Measurements from ENCODE around the gene MED26.

Gene MED26

GRCh38 chr19:16650821-16651220 is 22.8 kb upstream of the MED26 start:
- H3K36me3 ChIP-seq: peaks cover 91% of the 10 kb centered on the region
- peaks cover 90% of the 10 kb centered on the region for H4K20me1 ChIP-seq
- H3K27ac ChIP-seq: no peak overlapping the region
- no peak overlapping the region; the same call in 1 of the 2 replicates for H3K9ac ChIP-seq
- no peaks in the 10 kb centered on the region for H3K9me3 ChIP-seq
- no peak for TF ChIP-seq Cebpa-rat (IDR thresholded peaks at IDR 0.05)
- H3K4me2 ChIP-seq: peak overlapping the region; percentile 48
- peaks cover 31% of the 10 kb centered on the region for H3K4me1 ChIP-seq
- H3K4me3 ChIP-seq: no peak overlapping the region
- H3K27me3 ChIP-seq: no peaks in the 10 kb centered on the region

- Histone ChIP-seq H3K36me3 (peaks cover 91% of the 10 kb centered on the region), H3K9me3 (no peaks in the 10 kb centered on the region), H3K9ac (no peak overlapping the region; the same call in 1 of the 2 replicates), H3K4me1 (peaks cover 29% of the 10 kb centered on the region), H3K4me3 (no peak overlapping the region), H3K27me3 (no peaks in the 10 kb centered on the region), H3K4me2 (peak overlapping the region; percentile 48), H4K20me1 (peaks cover 90% of the 10 kb centered on the region), H3K27ac (no peak overlapping the region)
- TF ChIP-seq Cebpa-rat (IDR thresholded peaks at IDR 0.05): no peak
Observed at GRCh38 chr19:16649734-16650133, 21.7 kb upstream of the MED26 start.

GRCh38 chr19:16645140-16645539 is 17.1 kb upstream of the MED26 start:
- peaks cover 89% of the 10 kb centered on the region for H4K20me1 ChIP-seq
- peaks cover 12% of the 10 kb centered on the region for H3K4me1 ChIP-seq
- H3K36me3 ChIP-seq: peaks cover 93% of the 10 kb centered on the region
- H3K27me3 ChIP-seq: no peaks in the 10 kb centered on the region
- H3K4me2 ChIP-seq: no peak overlapping the region
- no peak overlapping the region for H3K27ac ChIP-seq
- H3K4me3 ChIP-seq: no peak overlapping the region
- TF ChIP-seq Cebpa-rat (IDR thresholded peaks at IDR 0.05): no peak
- H3K9me3 ChIP-seq: no peaks in the 10 kb centered on the region
- H3K9ac ChIP-seq: no peak overlapping the region

GRCh38 chr19:16641695-16642094 is 13.7 kb upstream of the MED26 start:
- Histone ChIP-seq H3K4me2 (no peak overlapping the region), H3K9ac (no peak overlapping the region), H3K36me3 (peaks cover 99% of the 10 kb centered on the region)

GRCh38 chr19:16640951-16641350 is 12.9 kb upstream of the MED26 start:
- Histone ChIP-seq H3K9ac (no peak overlapping the region), H3K27me3 (no peaks in the 10 kb centered on the region), H4K20me1 (peaks cover 98% of the 10 kb centered on the region), H3K9me3 (no peaks in the 10 kb centered on the region), H3K4me1 (peaks cover 21% of the 10 kb centered on the region), H3K4me3 (no peak overlapping the region), H3K36me3 (peaks cover 99% of the 10 kb centered on the region), H3K4me2 (no peak overlapping the region), H3K27ac (no peak overlapping the region)
- no peak for TF ChIP-seq Cebpa-rat (IDR thresholded peaks at IDR 0.05)

More at GRCh38 chr19:16641695-16642094, 13.7 kb upstream of the MED26 start:
- Histone ChIP-seq H3K4me3 (no peak overlapping the region), H3K9me3 (no peaks in the 10 kb centered on the region), H3K27ac (no peak overlapping the region), H4K20me1 (peaks cover 97% of the 10 kb centered on the region), H3K4me1 (peaks cover 21% of the 10 kb centered on the region), H3K27me3 (no peaks in the 10 kb centered on the region)
- no peak for TF ChIP-seq Cebpa-rat (IDR thresholded peaks at IDR 0.05)

GRCh38 chr19:16638666-16639065 is 10.7 kb upstream of the MED26 start:
- Histone ChIP-seq H4K20me1 (peaks cover 99% of the 10 kb centered on the region), H3K27me3 (no peaks in the 10 kb centered on the region), H3K4me3 (no peak overlapping the region), H3K9ac (0 out of 2 replicates have a peak overlapping the region, but pooled peaks have one; percentile 15), H3K27ac (no peak overlapping the region), H3K36me3 (peaks cover 98% of the 10 kb centered on the region), H3K4me1 (peaks cover 21% of the 10 kb centered on the region), H3K9me3 (no peaks in the 10 kb centered on the region), H3K4me2 (peak overlapping the region; percentile 65; the same call in 1 of the 2 replicates)
- no peak for TF ChIP-seq Cebpa-rat (IDR thresholded peaks at IDR 0.05)

GRCh38 chr19:16637535-16637934 is 9.5 kb upstream of the MED26 start:
- H3K9me3 ChIP-seq: peaks cover 2% of the 10 kb centered on the region; the same call in 1 of the 2 replicates
- H3K4me1 ChIP-seq: peaks cover 21% of the 10 kb centered on the region
- peaks cover 98% of the 10 kb centered on the region for H3K36me3 ChIP-seq
- H3K27me3 ChIP-seq: no peaks in the 10 kb centered on the region
- H3K9ac ChIP-seq: peak overlapping the region; percentile 53; the same call in 1 of the 2 replicates
- H3K27ac ChIP-seq: peak overlapping the region; percentile 49; the same call in 1 of the 2 replicates
- no peak for TF ChIP-seq Cebpa-rat (IDR thresholded peaks at IDR 0.05)
- peaks cover 93% of the 10 kb centered on the region for H4K20me1 ChIP-seq
- H3K4me3 ChIP-seq: 0 out of 2 replicates have a peak overlapping the region, but pooled peaks have one; percentile 14
- peak overlapping the region; percentile 65 for H3K4me2 ChIP-seq

- TF ChIP-seq Cebpa-rat (IDR thresholded peaks at IDR 0.05): no peak
- Histone ChIP-seq H3K27ac (no peak overlapping the region), H3K9ac (no peak overlapping the region), H3K4me3 (no peak overlapping the region), H3K27me3 (no peaks in the 10 kb centered on the region), H4K20me1 (peaks cover 46% of the 10 kb centered on the region), H3K4me2 (no peak overlapping the region), H3K36me3 (peaks cover 66% of the 10 kb centered on the region), H3K4me1 (peaks cover 18% of the 10 kb centered on the region), H3K9me3 (peaks cover 17% of the 10 kb centered on the region)
Observed at GRCh38 chr19:16631465-16631864, 3.5 kb upstream of the MED26 start.

GRCh38 chr19:16628984-16629691 is 1.1 kb upstream of the MED26 start:
- Histone ChIP-seq H3K27ac (peak overlapping the region; percentile 92), H3K4me2 (peak overlapping the region; percentile 85), H3K27me3 (no peaks in the 10 kb centered on the region), H3K9ac (peak overlapping the region; percentile 94), H3K4me3 (peak overlapping the region; percentile 94), H3K9me3 (peaks cover 17% of the 10 kb centered on the region), H3K36me3 (peaks cover 62% of the 10 kb centered on the region), H4K20me1 (peaks cover 46% of the 10 kb centered on the region), H3K4me1 (peaks cover 28% of the 10 kb centered on the region)
- TF ChIP-seq Cebpa-rat (IDR thresholded peaks at IDR 0.05): no peak

GRCh38 chr19:16627928-16628182 is 149 bp downstream of the MED26 start:
- Histone ChIP-seq H3K27ac (peak overlapping the region; percentile 75), H3K9me3 (peaks cover 17% of the 10 kb centered on the region), H3K9ac (peak overlapping the region; percentile 97), H3K27me3 (no peaks in the 10 kb centered on the region), H4K20me1 (peaks cover 50% of the 10 kb centered on the region), H3K36me3 (peaks cover 62% of the 10 kb centered on the region), H3K4me1 (peaks cover 28% of the 10 kb centered on the region), H3K4me2 (peak overlapping the region; percentile 92), H3K4me3 (peak overlapping the region; percentile 94)
- TF ChIP-seq Cebpa-rat (IDR thresholded peaks at IDR 0.05): no peak

All from BLaER1 (cell line).